LNCAP (cell line): Measurements from ENCODE around the gene IDUA.

Source experiments
- TF ChIP-seq, protein P1 (sequence below): fragments of 450-650 bp; IDR thresholded peaks from 2 replicates; pipeline ENCODE4 v1.5.1; 2017; ENCODE audit warnings: mild to moderate bottlenecking

IDUA gene

DNA sequence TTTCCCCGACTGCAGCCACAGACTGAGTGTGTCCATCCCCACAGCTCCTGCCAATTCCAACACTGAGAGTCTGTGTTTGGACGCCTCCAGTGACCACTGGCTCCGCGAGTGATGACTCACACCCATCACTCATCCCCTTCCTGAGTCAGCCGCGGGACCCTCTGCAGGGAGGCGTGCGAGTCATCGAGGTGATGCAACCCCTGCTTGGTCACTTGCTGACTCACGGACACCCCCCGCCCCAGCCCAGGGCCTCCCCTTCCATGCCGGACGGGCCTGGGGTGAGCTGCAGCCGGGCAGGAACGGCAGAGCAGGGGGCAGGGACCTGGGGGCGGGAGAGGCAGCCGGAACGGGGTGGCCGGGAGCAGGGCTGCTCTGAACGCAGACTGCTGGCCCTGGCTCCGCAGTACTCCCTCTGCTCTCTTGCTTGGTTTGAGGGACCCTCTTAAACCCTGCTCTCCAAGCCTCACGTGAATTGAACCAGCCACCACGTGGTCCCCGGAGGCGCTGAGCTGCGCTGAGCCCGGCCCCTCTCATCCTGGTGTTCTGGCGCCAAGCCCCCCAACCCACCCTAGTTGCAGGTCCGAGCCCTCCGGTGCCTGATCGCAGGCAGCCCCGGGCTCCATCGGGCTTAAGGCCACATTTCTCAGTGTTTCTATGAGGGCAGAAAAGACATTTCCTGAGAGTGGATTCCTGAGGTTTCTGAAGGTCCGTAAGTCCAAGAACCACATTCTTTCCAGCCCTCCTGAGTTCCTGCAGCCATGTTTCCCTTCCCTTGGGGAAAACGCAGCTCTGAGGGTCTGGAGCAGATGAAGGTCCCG is 57.0 kb downstream of the IDUA start:
- TF ChIP-seq, protein P1, sequence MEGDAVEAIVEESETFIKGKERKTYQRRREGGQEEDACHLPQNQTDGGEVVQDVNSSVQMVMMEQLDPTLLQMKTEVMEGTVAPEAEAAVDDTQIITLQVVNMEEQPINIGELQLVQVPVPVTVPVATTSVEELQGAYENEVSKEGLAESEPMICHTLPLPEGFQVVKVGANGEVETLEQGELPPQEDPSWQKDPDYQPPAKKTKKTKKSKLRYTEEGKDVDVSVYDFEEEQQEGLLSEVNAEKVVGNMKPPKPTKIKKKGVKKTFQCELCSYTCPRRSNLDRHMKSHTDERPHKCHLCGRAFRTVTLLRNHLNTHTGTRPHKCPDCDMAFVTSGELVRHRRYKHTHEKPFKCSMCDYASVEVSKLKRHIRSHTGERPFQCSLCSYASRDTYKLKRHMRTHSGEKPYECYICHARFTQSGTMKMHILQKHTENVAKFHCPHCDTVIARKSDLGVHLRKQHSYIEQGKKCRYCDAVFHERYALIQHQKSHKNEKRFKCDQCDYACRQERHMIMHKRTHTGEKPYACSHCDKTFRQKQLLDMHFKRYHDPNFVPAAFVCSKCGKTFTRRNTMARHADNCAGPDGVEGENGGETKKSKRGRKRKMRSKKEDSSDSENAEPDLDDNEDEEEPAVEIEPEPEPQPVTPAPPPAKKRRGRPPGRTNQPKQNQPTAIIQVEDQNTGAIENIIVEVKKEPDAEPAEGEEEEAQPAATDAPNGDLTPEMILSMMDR: no peak

DNA sequence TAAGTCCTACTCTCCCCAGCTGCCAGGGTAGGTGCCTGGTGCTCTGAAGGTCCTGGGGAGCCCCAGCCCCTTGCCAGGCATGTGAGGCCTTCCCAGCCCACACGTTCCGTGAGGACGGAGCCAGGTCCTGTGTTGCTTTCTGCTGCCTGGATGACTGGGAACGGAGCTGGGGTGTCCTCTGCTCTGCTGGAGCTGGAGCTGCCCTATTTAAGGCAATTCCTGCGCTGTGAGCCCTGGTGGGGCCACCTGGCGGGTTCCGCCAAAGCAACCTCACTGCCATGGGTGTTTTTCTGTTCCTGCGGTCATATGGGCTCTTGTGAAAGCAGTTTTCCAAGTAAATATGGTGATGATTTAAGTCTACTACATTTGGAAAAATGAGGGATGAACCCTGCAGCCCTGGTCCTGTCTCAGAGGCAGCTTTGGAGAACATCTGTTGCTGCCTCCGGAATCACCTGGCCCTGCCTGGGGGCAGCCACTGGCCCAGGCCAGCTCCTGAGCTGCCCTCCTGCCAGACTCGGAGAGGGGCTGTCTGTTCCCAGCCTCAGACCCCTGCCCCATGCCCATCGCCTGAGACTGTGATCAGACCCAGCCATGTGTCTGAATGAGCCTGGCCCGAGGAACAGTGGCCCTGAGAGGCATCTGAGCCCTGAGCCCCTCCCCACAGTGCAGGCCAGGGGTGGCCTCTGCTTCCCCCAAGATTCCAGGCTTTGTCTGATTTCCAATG is 57.8 kb downstream of the IDUA start:
- TF ChIP-seq, protein P1: no peak

DNA sequence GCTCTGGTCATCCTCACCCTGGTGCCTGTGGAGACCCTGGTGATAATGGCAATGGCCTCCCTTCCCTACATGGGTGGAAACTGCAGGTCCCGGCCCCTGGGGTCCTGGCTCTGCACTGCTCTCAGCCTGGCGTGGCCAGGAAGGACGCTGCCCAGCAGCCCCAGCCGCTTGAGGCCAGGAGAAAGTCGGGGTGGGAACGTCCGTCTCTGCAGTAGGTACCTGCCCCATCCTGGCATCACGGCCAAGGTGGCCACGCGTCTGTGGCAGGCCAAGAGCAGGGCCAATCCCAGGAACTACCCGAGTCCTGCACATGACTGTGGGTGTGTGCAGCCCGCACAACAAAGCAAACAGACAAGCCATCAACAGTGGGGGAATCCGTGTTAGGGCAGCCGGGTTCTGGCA is 58.4 kb downstream of the IDUA start:
- TF ChIP-seq, protein P1: no peak

DNA sequence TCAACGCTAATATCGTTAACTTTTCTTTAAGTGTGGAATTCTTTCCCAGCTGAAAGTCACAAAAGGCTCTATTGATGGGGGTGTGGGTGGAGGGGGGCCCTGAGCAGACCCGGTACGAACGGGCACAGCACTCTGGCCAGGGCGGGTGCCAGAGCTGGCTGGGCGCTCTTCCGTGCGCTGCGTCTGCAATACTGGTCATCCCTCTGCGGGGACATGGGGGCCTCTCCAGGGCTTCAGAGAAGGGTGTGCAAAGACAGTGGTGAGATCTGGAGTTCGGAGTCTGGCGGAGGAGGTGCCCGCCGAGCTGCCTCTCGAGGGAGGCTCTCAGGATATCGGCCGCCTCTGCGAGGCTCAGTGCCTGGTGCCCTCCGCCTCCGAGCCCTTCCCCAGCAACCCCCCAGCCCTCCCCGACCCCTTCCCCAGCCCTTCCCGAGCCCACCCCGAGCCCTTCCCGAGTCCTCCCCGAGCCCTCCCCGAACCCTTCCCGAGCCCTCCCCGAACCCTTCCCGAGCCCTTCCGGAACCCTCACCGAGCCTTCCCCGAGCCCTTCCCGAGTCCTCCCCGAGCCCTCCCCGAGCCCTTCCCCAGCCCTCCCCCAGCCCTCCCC is 58.9 kb downstream of the IDUA start:
- TF ChIP-seq, protein P1: no peak

DNA sequence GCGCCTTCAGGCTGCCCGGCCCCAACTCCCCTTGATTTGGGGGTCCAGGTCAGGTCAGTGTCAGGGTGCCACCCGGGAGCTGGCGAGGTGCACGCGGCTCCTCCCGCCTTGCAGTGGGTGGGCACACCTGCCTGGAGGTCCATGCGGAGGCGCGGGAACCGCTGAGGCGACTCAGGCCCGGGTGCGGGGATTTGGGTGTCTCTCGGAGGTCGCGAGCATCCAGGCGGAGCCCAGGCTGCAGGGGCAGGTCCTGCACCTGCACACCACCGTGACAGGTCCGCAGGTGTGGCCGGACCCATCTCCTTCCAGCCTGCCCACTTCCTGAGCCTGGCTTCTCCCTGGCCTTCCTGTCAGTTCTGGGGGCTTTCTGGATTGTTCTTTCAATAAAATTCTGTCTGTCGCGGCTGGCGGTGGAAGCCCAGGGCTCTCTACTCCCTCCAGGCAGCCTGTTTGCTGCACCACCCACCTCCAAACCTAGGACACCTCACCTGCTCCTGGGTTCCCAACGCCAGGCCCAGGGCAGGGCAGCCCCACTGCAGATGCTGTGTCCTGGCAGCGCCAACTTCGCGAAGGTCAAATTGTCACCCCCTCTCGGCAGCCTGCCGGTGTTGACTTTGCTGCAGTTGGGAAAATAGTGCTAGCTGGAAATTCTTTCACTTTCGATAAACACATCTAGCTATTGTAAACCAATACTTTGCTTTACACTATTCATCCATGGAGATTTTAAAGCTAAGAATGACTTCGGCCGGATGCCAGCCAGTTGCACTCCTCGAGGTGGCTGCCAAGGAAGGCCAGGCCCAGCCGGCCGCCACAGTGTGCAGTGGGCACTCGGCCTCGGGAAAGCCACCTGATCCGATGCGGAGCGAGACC is 60.5 kb downstream of the IDUA start:
- TF ChIP-seq, protein P1: no peak

DNA sequence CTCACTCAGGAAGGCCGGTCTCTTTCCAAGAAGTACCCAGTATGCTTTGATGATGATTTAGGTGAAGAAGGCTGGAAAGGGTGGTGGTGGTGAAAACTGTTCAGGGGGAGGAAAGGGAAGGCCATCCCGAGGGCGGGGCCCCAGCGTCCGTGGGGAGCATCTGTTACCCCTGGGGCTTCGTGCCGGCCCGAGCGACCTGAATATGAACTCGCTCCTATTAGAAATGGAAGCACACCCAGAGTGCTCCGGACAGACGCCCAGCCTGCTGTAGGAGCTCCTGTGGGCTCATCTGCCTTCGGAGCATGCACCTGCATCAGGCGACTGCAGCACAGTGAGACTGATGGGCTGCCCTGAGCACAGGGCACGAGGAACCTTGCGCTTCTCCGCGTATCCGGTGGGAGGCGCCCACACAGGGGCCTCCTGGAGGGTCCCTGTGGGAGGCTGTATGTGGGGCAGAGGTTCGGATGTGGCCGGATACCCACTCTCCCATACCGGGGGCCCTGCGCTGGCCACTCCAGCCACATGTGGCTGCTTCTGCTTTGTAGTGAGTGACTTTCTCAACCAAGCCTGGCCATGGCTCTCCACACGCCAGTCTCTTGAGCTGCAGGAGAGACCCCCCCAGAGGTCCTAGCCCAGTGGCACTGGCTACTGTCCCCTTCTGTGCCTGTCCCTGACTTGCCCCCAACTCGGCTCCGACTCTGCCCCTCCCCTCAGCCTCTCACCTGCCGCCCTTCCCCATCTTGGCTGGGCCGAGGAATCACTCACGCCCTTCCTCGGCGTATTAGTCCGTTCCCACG is 61.3 kb downstream of the IDUA start:
- TF ChIP-seq, protein P1: no peak
